Suprapubic skin (tissue), 4 donors: ENCODE results near the gene TSPAN8.

Source experiments
- EP300 ChIP-seq: sonication (generic); formaldehyde crosslinking; IDR thresholded peaks from one replicate; pipeline ENCODE4 v1.6.1; 2017; ENCODE audit warnings: antibody characterized with exemption
- POLR2A ChIP-seq, 2 donors: fragments of 450-650 bp; IDR thresholded peaks; one replicate each; pipeline ENCODE4 v1.6.1; 2017; ENCODE audit warnings: antibody characterized with exemption in 2 of 2, mild to moderate bottlenecking in 2 of 2, moderate library complexity in 2 of 2
- POLR2AphosphoS5 ChIP-seq, 3 donors: sonication (generic); formaldehyde crosslinking; IDR thresholded peaks; one replicate each; pipeline ENCODE4 v1.6.1; 2017; ENCODE audit warnings: antibody characterized with exemption in 3 of 3
- TF ChIP-seq, protein P1 (sequence below), 2 donors: fragments of 200-600 bp in 1 of 2; fragments of 450-650 bp in 1 of 2; sonication (generic) in 1 of 2; IDR thresholded peaks; one replicate each; pipeline ENCODE4 v1.5.1; 2016 to 2019; ENCODE audit warnings: antibody characterized with exemption in 2 of 2, mild to moderate bottlenecking in 1 of 2, moderate library complexity in 1 of 2

DNA sequence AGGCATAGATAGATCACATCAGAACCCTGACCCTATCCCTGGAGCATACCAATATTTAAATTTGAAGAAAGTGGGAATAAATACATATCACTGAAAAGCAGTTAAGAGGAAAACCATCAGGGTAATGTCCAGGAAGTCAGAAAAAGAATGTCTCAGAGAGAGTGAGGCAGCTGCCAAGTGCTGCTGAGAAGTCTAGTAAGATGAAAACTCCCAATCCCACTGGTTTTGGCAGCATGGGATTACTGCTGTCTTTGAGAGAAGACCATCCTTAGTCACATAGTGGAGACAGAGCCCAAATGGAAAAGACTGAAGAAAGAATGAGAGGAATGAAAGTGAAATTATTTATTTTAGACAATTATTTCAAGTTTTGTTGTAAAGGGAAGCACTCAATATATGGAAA lies 11.5 kb upstream of the TSPAN8 start:
- TF ChIP-seq EP300 (no peak), POLR2A (IDR thresholded peaks at IDR 0.05) (no peak), POLR2AphosphoS5 (IDR thresholded peaks at IDR 0.05) (no peak)
- TF ChIP-seq, protein P1, sequence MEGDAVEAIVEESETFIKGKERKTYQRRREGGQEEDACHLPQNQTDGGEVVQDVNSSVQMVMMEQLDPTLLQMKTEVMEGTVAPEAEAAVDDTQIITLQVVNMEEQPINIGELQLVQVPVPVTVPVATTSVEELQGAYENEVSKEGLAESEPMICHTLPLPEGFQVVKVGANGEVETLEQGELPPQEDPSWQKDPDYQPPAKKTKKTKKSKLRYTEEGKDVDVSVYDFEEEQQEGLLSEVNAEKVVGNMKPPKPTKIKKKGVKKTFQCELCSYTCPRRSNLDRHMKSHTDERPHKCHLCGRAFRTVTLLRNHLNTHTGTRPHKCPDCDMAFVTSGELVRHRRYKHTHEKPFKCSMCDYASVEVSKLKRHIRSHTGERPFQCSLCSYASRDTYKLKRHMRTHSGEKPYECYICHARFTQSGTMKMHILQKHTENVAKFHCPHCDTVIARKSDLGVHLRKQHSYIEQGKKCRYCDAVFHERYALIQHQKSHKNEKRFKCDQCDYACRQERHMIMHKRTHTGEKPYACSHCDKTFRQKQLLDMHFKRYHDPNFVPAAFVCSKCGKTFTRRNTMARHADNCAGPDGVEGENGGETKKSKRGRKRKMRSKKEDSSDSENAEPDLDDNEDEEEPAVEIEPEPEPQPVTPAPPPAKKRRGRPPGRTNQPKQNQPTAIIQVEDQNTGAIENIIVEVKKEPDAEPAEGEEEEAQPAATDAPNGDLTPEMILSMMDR (IDR thresholded peaks at IDR 0.05): no peak
